Posterior vena cava (tissue), 2 donors: ENCODE results near the gene RBM3. TPM values are rescaled to one million over a fixed set of nuclear protein-coding genes. Genes with fewer than 3 reads are reported as not detected.

ENCODE experiments used
- DNase-seq: peaks from one replicate; pipeline ENCODE4 v3.0.0-alpha.2; 2020; ENCODE audit warnings: low spot score
- intact Hi-C, 2 donors: fragments of 100-400 bp; cut with DNase I; formaldehyde crosslinking; loops; one replicate each; pipeline versions ENCODE4 v1.14.1 to v1.14.2; 2022 to 2023
- total RNA-seq, 2 donors: library from RNA; stranded (reverse); fragmentation: NEBNext Ultra II Directional; extraction: Animal tissue kit (Norgen Biotek cat#: 25700); gene quantifications; one replicate each; pipeline ENCODE4 v1.2.1, GENCODE V29; 2021
- donor health status: DM: yes; HTN: yes; CAD: no.
- donor health status: DM: yes; HTN: yes; CAD: no.

RBM3 gene
- total RNA-seq, 2 donors from 2014 or later, result 246 to 280 TPM

DNA sequence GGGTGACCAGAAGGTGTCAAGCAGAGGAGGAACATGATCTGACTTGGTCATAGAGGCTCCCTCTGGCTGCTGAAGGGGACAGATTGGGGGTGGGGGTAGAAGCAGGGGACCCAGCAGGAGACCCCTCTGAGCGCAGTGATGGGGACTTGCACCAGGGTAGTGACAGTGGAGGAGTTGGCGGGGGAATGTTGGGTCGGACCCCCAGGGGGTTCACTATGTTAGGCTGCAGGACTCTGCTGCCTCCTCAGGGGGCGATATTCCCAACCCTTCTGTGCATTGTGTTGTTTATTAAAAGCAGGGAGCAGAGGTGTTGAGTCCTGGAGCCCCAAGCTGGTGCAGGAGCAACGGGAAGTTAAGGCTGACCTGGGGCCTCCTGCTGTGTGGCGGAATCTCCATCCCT, 31.8 kb downstream of the RBM3 start:
- intact Hi-C loops, result no loop called here
- no peak for DNase-seq

DNA sequence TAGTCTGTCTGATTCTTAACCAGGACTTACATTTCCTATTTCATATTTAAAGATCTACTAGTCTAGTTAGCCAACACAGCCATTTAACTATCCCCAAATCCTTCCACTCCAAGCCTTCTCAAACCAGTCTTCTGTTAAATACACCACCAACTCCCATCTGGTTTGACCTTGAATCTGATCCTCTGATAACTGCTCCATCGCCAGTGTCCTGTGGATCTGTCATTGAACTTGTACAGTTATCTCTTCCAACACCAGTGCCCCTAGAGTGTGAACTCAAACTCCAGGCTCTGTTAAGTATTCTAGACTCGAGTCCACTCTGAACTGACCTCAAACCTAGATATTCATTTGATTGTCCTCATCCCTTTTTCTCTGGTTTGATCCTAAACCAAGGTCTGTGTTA, 37.4 kb downstream of the RBM3 start:
- intact Hi-C loops, result no loop called here
- no peak for DNase-seq

DNA sequence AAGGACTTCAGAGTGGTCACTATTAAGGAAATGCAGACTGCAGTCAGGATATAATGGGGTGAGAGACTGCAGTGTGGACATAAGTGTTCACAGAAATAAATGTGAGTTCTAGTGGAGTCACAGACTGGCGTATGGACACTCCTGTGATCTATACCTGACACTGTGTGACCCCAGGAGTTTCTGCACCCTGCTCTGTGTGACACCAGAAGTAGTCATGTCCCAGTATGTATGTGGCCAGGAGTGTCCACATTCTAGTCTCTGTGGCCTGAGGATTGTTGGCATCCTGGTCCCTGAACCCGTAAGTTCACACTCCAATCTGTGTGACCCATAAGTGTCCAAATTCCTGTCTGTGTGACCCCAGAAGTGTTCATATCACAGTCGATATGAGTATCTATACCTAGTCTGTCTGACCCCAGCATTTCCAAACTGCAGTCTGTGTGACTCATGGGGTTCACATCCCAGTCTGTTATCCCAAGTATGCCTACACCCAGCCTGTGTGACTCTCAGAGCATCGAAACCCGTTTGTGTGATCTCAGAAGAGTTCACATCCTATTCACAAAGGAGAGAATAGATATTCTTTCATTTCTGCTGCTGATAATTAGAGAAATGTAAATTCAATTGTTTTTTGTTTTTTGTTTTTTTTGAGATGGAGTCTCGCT, 39.3 kb downstream of the RBM3 start:
- intact Hi-C loops, result no loop called here
- DNase-seq, result no peak

DNA sequence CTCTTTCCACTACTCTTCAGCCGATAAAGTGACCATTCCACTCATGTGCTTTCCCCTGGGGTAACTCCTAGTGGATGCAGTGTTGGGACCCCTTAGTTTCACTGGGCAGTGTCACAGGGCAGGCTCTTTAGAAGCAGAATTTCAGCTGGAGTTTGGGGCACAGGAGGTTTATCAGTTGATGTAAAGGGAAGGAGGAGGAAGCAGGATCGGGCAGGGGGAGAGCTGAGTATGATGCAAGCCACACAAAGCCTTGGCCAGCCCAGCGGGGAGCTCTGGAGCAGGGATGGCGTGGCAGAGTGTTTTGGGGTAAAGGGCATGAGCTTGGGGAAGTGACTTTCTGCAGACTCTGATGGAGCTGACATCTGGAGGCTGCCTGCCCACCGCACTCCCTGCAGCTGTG, 42.3 kb downstream of the RBM3 start:
- DNase-seq, result no peak
- intact Hi-C loops, result no loop called here

DNA sequence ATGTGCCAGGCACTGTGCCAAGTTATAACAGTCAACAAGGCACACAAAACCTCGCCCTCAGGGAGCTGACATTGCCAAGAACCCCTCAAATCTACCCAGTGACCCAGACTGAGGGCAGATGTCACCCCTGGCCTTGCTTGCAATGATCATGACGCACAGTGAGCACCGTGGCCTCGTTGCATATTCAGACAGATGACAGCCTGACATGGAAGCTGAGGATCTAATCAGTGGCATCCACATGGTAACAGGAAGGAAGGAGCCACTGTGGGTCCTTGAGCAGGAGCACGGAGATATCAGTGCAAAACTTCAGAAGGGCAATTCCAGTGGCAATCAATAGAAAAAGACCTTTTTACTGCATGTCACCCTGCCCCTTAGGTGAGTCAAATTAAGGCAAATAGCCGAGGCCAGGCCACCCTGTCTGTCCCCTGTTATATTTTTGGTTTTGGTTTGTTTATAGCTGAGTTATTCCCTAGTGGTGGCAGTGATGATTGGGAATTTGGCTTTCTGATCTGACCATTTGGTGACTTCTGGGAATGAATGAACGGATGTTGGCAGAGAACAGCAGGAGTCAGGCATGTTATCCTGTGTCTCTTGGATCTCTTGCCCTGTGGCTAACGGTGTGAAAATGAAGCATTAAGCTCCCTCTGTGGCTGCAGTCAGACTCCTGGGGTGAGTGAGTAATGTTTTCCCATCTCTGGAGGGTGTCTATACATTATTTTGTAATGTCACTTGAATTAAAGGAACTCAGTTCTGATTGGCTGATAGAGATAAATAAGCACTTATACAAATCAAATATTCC, 43.5 kb downstream of the RBM3 start:
- intact Hi-C loops, result no loop called here

DNA sequence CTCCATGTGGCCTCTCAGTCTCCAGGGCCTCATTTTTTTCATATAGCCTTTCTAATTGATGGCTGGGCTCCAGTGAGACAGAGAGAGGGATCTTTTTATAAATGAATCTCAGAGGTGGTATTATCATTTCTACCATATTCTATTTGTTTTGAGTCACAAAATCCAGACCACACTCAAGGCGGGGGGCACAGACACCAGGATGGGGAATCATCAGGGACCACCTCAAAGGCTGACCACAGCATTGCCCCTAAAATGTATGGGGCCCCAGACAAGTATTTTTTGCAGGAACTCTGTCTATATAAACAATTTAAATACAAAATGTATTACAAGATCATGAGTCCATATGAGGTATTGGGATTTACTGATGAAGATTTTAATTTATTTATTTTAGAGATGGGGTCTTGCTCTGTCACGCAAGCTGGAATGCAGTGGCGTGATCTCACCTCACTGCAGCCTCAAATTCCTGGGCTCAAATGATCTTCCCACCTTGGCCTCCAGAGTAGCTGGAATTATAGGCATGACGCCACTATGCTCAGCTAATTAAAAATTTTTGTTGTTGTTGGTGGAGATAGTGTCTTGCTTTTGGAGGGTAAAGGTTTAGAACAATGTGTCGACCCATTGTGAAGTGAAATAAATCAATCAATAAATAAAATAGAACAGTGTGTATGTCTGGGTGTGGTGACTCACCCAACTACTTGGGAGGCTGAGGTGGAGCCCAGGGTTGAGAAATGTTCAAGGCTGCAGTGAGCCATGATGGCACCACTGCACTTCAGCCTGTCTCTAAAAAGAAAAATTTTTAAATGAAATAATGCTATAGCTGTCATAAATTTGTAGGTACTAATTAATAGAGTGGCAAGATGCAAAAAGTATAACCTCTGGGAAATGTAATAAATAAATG, 52.4 kb downstream of the RBM3 start:
- DNase-seq, result peak; percentile 4
- intact Hi-C loops, result no loop called here

More for the DNA sequence above, 43.5 kb downstream of the RBM3 start:
- no peak for DNase-seq

Other genes starting within 250 kb of the RBM3 start
- gene SSX3, start 217.8 kb upstream of the RBM3 start, total RNA-seq, result not detected
- gene SSX4, start 190.9 kb upstream of the RBM3 start, total RNA-seq, result not detected
- not detected for gene SSX4B, start 162.5 kb upstream of the RBM3 start, total RNA-seq
- gene SLC38A5, start 104.2 kb upstream of the RBM3 start, total RNA-seq, result 10 to 100 TPM in 1 of 2 donors, 1 to 10 TPM in 1; 9.2 to 11.2 TPM
- gene FTSJ1, start 98.3 kb upstream of the RBM3 start, total RNA-seq, result 10 to 100 TPM; 30.3 to 37.2 TPM
- 10 to 100 TPM in 1 of 2 donors, 1 to 10 TPM in 1; 8.7 to 12.1 TPM for gene PORCN, start 65.5 kb upstream of the RBM3 start, total RNA-seq
- 10 to 100 TPM; 15.0 to 22.1 TPM for gene EBP, start 52.7 kb upstream of the RBM3 start, total RNA-seq
- gene TBC1D25, start 34.8 kb upstream of the RBM3 start, total RNA-seq, result 10 to 100 TPM; 13.0 to 15.0 TPM
- 10 to 100 TPM; 83.5 to 87.4 TPM for gene WDR13, start 23.0 kb downstream of the RBM3 start, total RNA-seq
- gene WAS, start 109.3 kb downstream of the RBM3 start, total RNA-seq, result 10 to 100 TPM in 1 of 2 donors, 1 to 10 TPM in 1; 7.3 to 12.2 TPM
- 1 to 10 TPM; 3.8 to 4.5 TPM for gene SUV39H1, start 122.2 kb downstream of the RBM3 start, total RNA-seq
- gene GLOD5, start 187.3 kb downstream of the RBM3 start, total RNA-seq, result not detected
- gene GATA1, start 212.1 kb downstream of the RBM3 start, total RNA-seq, result under 1 TPM in 1 of 2 donors, not detected in 1; 0.42 TPM
- gene HDAC6, start 227.6 kb downstream of the RBM3 start, total RNA-seq, result 10 to 100 TPM; 45.4 to 54.3 TPM